T-cell (primary cell): ENCODE measurements around the gene PDLIM4. TPM values are rescaled to one million over a fixed set of nuclear protein-coding genes. Genes with fewer than 3 reads are reported as not detected.

Source experiments
- ATAC-seq, 4 experiments: fragments of 200-7000 bp in 3 of 4; fragments of 150-1000 bp in 1 of 4; cut with Tn5 transposase; replicated peaks in 1 of 4; 1 replicate in 3 of 4; 2 replicates in 1 of 4; pipeline ENCODE4 v1.10.0; 2021; ENCODE audit warnings: moderate library complexity in 3 of 4, mild to moderate bottlenecking in 2 of 4, moderate number of reproducible peaks in 1 of 4
- CTCF ChIA-PET, 2 donors: fragments of 300-600 bp; sonication (Branson Sonifier 250); formaldehyde crosslinking; loops; one replicate each; lab custom pipeline; 2022; ENCODE audit warnings: antibody characterized with exemption in 2 of 2; lab: Charles Lee
- POLR2A ChIA-PET, 2 donors: fragments of 300-600 bp; sonication (Branson Sonifier 250); formaldehyde crosslinking; loops; one replicate each; lab custom pipeline; 2022; ENCODE audit warnings: antibody characterized with exemption in 2 of 2; lab: Charles Lee
- DNase-seq, 35 experiments: peaks; one replicate each; pipeline versions ENCODE4 v3.0.0 to v3.0.0-alpha.2; 2013 to 2023
- H3K27ac ChIP-seq: one replicate; pipeline ENCODE4 v1.5.1; 2013; ENCODE audit warnings: low read length
- H3K27me3 ChIP-seq, 2 experiments: replicated peaks in 1 of 2; 1 replicate in 1 of 2; 2 replicates in 1 of 2; pipeline versions ENCODE4 v1.6.1 to v1.7.0; 2013; ENCODE audit warnings: low read length in 1 of 2, mixed read lengths in 1 of 2; ENCODE audit not compliant: control insufficient read depth in 2 of 2, insufficient read depth in 2 of 2; ENCODE audit errors: extremely low read depth in 1 of 2
- H3K36me3 ChIP-seq, 2 donors: 1 replicate in 1 of 2; 2 replicates in 1 of 2; pipeline versions ENCODE4 v1.6.1 to v1.7.0; 2013; ENCODE audit warnings: low read length in 1 of 2; ENCODE audit not compliant: control insufficient read depth in 2 of 2, insufficient read depth in 1 of 2; ENCODE audit errors: extremely low read depth in 1 of 2
- H3K4me1 ChIP-seq, 2 experiments: 1 replicate in 1 of 2; 2 replicates in 1 of 2; pipeline versions ENCODE4 v1.6.1 to v1.7.0; 2013; ENCODE audit warnings: low read length in 2 of 2, mixed read lengths in 1 of 2; ENCODE audit not compliant: insufficient read depth in 2 of 2, control insufficient read depth in 1 of 2; ENCODE audit errors: extremely low read depth in 1 of 2
- H3K4me3 ChIP-seq, 2 donors: 1 replicate in 1 of 2; 2 replicates in 1 of 2; pipeline versions ENCODE4 v1.5.1 to v1.7.0; 2013; ENCODE audit warnings: mild to moderate bottlenecking in 2 of 2, low read length in 1 of 2, moderate library complexity in 1 of 2; ENCODE audit not compliant: control insufficient read depth in 1 of 2; ENCODE audit errors: extremely low read depth in 1 of 2
- H3K9me3 ChIP-seq: 2 replicates; pipeline ENCODE4 v1.7.0; 2013
- H3K27ac Mint-ChIP-seq, 2 donors: one replicate each; pipeline ENCODE4 v1.8.0; 2020 to 2021; ENCODE audit warnings: mild to moderate bottlenecking in 2 of 2, mixed read lengths in 2 of 2
- H3K27me3 Mint-ChIP-seq, 2 donors: one replicate each; pipeline ENCODE4 v1.8.0; 2021 to 2022; ENCODE audit warnings: mixed read lengths in 2 of 2
- H3K36me3 Mint-ChIP-seq: one replicate; pipeline ENCODE4 v1.8.0; 2021; ENCODE audit warnings: mixed read lengths
- H3K4me1 Mint-ChIP-seq, 3 donors: one replicate each; pipeline ENCODE4 v1.8.0; 2020 to 2022; ENCODE audit warnings: mixed read lengths in 3 of 3, mild to moderate bottlenecking in 1 of 3
- H3K4me3 Mint-ChIP-seq, 3 donors: one replicate each; pipeline ENCODE4 v1.8.0; 2020 to 2022; ENCODE audit warnings: mild to moderate bottlenecking in 3 of 3, mixed read lengths in 3 of 3, moderate library complexity in 3 of 3
- H3K9me3 Mint-ChIP-seq, 3 donors: one replicate each; pipeline ENCODE4 v1.8.0; 2020 to 2022; ENCODE audit warnings: mixed read lengths in 3 of 3
- WGBS: methylation state at CpG from one replicate; pipeline ENCODE4 v1.1.5; 2013; ENCODE audit warnings: missing lambda C conversion rate; ENCODE audit not compliant: insufficient coverage; 5-methylcytosine and 5-hydroxymethylcytosine counted together
- total RNA-seq, 35 experiments: library from RNA in 6 of 35; stranded (reverse) in 6 of 35; fragments of 120-200 nt in 1 of 35; gene quantifications; one replicate each; pipeline versions ENCODE4 v1.2.1 to v1.2.4 and lab custom pipeline; 2013 to 2026

PDLIM4 gene
- total RNA-seq, 5 donors from 2014 or later (not counting 1 experiment from before 2014, with no cell fraction given), result not detected

DNA sequence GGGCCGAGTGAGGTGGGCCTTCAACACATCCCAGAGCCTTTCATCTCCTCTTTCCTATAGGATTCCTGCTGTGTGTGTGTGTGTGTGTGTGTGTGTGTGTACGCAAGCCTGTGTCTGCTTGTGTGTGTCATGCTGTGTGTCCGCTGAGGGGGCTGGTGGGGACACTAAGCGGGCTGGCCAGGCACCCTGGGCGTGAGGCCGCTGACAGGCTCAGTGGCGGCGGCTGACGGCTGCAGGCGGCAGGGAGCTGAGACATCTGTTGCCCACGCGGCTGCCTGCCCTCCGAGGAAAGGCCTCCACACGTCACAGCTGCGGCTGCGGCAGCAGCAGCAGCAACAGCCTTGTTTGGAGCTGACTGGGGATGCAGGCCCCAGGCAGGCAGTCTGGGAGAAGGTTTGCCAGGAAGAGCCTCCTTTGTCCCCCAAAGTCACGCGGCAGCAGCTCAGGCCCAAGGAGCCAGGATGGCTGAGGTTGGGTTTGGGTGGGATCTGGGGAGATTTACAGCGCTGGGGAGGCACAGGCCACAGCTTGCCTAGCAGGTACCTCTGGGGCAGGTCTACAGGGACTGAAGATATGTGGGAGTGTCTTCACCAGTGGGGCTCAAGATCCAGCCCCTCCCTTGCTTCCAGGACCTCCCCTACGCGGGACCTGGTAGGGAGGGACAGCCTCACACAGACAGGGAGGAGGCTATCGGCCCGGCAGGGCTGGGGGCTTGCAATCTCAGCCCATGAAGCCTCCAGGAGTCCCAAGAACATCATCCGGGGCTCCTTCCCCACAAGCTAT lies 1.8 kb downstream of the PDLIM4 start:
- ChIA-PET POLR2A (interaction anchor here in 1 of 2 donors (0.6 kb wide), 1 partner anchor 19 kb away, joined by 3 read pairs; no protein-coding TSS in a partner anchor), CTCF (no interaction called here)
- Histone ChIP-seq H3K4me3 (no peak overlapping the region), H3K27ac (no peak overlapping the region), H3K9me3 (no peaks in the 10 kb centered on the region), H3K36me3 (no peaks in the 10 kb centered on the region), H3K4me1 (peaks cover 0 to 11% of the 10 kb centered on the region in 2 experiments), H3K27me3 (peaks cover 0 to 53% of the 10 kb centered on the region in 2 experiments)
- Mint-ChIP-seq H3K27ac (no peak overlapping the region), H3K4me3 (no peak overlapping the region), H3K27me3 (peaks cover 13 to 27% of the 10 kb centered on the region in 2 donors), H3K4me1 (peaks cover 0 to 8% (median 6%) of the 10 kb centered on the region in 3 donors), H3K9me3 (no peaks in the 10 kb centered on the region), H3K36me3 (no peaks in the 10 kb centered on the region)
- 96% methylated on average over 20 of the region's 24 CpGs for WGBS
- DNase-seq (no peak), ATAC-seq (no peak)

DNA sequence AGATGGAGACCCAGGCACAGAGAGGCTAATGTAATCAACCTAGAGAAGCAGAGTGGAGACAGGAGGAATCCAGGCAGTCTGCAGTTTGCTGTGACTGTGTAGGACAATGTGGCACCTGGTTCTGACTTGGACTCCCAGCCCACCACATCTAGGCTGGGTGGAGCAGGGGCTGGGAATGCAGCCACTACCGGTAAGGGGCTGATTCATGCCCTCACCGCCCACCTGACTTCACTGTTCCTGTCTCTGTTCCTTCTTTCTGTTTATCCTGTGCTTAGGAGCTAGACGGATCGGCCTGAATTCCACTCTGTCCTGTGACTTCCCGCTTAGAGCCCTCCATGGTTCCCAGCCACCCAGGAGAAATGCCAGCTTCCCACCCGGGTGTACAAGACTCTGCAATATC lies 2.6 kb downstream of the PDLIM4 start:
- Histone ChIP-seq H3K4me1 (peaks cover 0 to 11% of the 10 kb centered on the region in 2 experiments), H3K36me3 (no peaks in the 10 kb centered on the region), H3K27ac (no peak overlapping the region), H3K27me3 (peaks cover 0 to 53% of the 10 kb centered on the region in 2 experiments), H3K9me3 (no peaks in the 10 kb centered on the region), H3K4me3 (no peak overlapping the region)
- POLR2A ChIA-PET, result no interaction called here
- H3K9me3 Mint-ChIP-seq, result no peaks in the 10 kb centered on the region
- 68% methylated on average over 6 of the region's 6 CpGs for WGBS
- H3K36me3 Mint-ChIP-seq, result no peaks in the 10 kb centered on the region
- no peak for DNase-seq
- CTCF ChIA-PET, result no interaction called here
- H3K27me3 Mint-ChIP-seq, result peaks cover 11 to 27% of the 10 kb centered on the region in 2 donors
- H3K4me1 Mint-ChIP-seq, result peaks cover 0 to 8% (median 6%) of the 10 kb centered on the region in 3 donors
- no peak overlapping the region for H3K27ac Mint-ChIP-seq
- ATAC-seq, result no peak
- no peak overlapping the region for H3K4me3 Mint-ChIP-seq

DNA sequence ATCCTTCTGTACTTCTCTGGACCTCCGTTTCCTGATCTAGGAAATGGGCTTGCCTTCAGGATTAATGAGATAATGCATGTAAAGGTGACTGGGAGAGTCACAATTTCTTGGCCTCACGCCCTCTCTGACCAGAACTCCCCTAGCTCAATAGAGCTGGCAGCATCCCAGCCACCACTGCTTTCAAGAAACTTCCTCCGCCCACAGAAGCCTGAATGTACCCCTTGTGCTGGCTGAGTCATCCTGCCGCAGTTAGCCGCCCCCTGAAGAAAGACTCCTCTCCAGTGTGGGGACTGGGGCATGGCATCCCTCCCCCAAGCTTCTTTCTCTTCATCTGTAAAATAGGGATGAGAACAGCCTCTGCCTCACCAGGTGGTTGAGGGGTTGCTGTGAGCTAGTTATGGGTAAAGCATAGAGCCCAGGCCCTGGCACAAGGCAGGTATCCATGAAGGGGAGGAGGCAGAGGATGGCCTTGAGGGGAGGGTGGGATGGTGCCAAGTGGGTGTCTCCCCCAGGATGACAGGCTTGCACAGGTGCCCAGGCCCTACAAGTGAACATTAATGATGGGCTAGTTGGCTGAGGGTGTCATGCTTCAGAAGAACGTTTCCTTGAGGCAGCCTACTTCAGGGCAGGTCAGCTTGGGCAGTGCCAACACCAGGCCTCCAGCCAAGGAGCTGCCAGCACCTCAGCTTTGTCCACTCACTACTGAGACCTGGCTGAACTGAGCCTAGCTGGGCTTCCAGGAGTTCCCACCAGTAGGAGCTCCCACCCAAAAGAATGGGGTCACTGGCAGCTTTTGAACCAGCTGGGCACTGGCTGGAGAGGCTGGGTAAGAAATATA lies 3.4 kb downstream of the PDLIM4 start:
- ChIA-PET CTCF (no interaction called here), POLR2A (no interaction called here)
- peaks cover 0 to 11% of the 10 kb centered on the region in 2 experiments for H3K4me1 ChIP-seq
- H3K27me3 Mint-ChIP-seq, result peaks cover 5 to 26% of the 10 kb centered on the region in 2 donors
- H3K27ac Mint-ChIP-seq, result no peak overlapping the region
- no peaks in the 10 kb centered on the region for H3K9me3 Mint-ChIP-seq
- H3K4me1 Mint-ChIP-seq, result peaks cover 0 to 8% (median 6%) of the 10 kb centered on the region in 3 donors
- no peak for DNase-seq
- H3K36me3 Mint-ChIP-seq, result no peaks in the 10 kb centered on the region
- ATAC-seq, result no peak
- H3K4me3 Mint-ChIP-seq, result no peak overlapping the region
- 40% methylated on average over 2 of the region's 6 CpGs for WGBS
- no peaks in the 10 kb centered on the region for H3K9me3 ChIP-seq
- H3K27me3 ChIP-seq, result peaks cover 0 to 46% of the 10 kb centered on the region in 2 experiments
- H3K27ac ChIP-seq, result no peak overlapping the region
- no peak overlapping the region for H3K4me3 ChIP-seq
- H3K36me3 ChIP-seq, result no peaks in the 10 kb centered on the region

DNA sequence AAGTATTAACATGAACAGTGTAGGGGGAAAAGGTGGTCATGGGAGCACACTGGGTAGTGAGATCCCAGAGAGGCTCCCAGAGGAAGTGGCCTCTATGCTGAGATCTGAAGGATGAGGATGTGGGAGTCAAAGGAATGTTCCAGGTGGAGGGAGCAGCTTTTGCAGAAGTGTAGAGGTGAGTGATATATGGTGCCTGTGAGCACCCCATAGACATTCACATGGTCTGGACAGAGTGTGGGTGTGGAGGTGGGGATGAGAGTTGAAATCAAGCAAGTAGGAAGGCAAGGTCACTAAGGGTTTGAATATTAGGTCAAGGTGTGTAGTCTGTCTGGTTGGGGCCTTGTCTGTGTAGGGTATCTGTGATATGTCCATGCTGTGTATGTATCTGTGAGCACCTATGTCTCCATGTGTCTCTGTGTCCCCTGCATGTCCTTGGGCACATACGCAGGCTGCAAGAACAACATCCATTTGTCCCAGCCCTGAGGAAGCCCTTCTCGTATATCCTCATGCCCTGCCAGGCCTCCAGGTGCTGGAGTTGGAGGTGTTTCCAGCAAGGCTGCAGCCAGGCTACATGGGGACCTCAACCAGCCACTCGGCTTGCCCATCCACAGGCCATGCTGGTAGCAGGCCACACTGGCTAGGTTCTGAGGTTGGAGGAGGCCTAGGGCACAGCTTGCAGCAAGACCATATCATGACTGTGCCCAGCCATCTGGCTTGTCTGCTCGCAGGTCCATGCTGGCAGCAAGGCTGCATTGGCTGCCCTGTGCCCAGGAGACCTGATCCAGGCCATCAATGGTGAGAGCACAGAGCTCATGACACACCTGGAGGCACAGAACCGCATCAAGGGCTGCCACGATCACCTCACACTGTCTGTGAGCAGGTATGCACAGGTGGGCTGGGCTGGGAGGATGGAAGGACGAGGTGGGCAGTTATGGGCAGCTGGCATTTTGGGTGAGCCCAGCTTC lies 4.7 kb downstream of the PDLIM4 start:
- ATAC-seq (no peak), DNase-seq (no peak)
- Mint-ChIP-seq H3K9me3 (no peaks in the 10 kb centered on the region), H3K36me3 (no peaks in the 10 kb centered on the region), H3K4me3 (no peak overlapping the region), H3K27ac (no peak overlapping the region), H3K27me3 (peaks cover 0 to 14% of the 10 kb centered on the region in 2 donors), H3K4me1 (peaks cover 0 to 8% (median 6%) of the 10 kb centered on the region in 3 donors)
- WGBS, result 88% methylated on average over 7 of the region's 7 CpGs
- no peaks in the 10 kb centered on the region for H3K9me3 ChIP-seq
- CTCF ChIA-PET, result no interaction called here
- H3K4me3 ChIP-seq, result no peak overlapping the region
- H3K4me1 ChIP-seq, result peaks cover 0 to 8% of the 10 kb centered on the region in 2 experiments
- H3K27me3 ChIP-seq, result peaks cover 0 to 34% of the 10 kb centered on the region in 2 experiments
- no peak overlapping the region for H3K27ac ChIP-seq
- no peaks in the 10 kb centered on the region for H3K36me3 ChIP-seq
- POLR2A ChIA-PET, result no interaction called here

DNA sequence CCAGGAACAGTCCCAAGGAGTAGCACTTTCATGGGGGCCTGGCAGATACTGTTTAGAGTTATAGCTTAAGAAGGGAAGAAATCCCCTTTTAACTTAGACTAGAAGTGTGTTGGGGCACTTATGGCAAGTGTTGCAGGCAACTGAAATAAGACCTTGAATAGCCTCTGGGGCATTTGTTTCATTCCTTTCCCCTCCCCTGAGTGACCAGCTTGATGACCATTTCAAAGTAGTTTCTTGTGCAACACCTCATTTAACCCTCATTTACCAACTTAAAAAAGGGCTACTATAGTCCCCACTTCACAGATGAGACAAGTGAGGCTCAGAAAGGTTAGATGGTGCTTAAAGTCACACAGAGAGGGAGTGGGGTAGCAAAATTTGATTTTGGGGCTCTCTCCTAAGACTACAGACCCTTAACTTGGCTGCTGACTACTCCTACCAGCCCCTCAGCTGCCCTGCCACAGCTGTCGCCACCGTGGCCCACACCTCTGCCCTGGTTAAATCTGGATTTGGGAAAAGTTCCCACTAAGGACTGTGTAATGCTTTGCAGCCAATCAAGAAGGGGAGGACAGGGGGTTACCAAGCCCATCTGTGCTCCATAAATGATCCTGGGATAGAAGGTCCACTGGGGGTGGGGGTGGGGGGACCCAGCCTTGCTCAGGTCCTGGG lies 5.5 kb downstream of the PDLIM4 start:
- Histone ChIP-seq H3K27me3 (peaks cover 0 to 27% of the 10 kb centered on the region in 2 experiments), H3K36me3 (no peaks in the 10 kb centered on the region), H3K4me3 (no peak overlapping the region), H3K27ac (no peak overlapping the region), H3K4me1 (peaks cover 0 to 3% of the 10 kb centered on the region in 2 experiments), H3K9me3 (no peaks in the 10 kb centered on the region)
- H3K4me1 Mint-ChIP-seq, result peaks cover 0 to 8% (median 6%) of the 10 kb centered on the region in 3 donors
- no peak for DNase-seq
- no peak overlapping the region for H3K27ac Mint-ChIP-seq
- peaks cover 0 to 11% of the 10 kb centered on the region in 2 donors for H3K27me3 Mint-ChIP-seq
- no peaks in the 10 kb centered on the region for H3K36me3 Mint-ChIP-seq
- no peak for ATAC-seq
- WGBS, result no CpG with 5 or more reads among the region's 2 CpGs
- H3K4me3 Mint-ChIP-seq, result no peak overlapping the region
- CTCF ChIA-PET, result interaction anchor here in 1 of 2 donors (1.1 kb wide), 1 partner anchor 25 kb away, joined by 3 read pairs; no protein-coding TSS in a partner anchor
- H3K9me3 Mint-ChIP-seq, result no peaks in the 10 kb centered on the region
- POLR2A ChIA-PET, result no interaction called here
